RWPE2 (cell line): ENCODE results near the gene CCT6B.

Experiments used
- ATAC-seq: fragments of 200-7000 bp; cut with Tn5 transposase; 3 replicates; pipeline ENCODE4 v1.9.1; 2021; ENCODE audit warnings: low read depth
- DNase-seq: peaks from one replicate; pipeline ENCODE4 v3.0.0-alpha.2; 2020; ENCODE audit warnings: low spot score
- H3K27ac ChIP-seq: fragments of 450-650 bp; 2 replicates; pipeline ENCODE4 v1.5.1; 2017; ENCODE audit warnings: mild to moderate bottlenecking; ENCODE audit not compliant: poor library complexity, severe bottlenecking
- H3K27me3 ChIP-seq: fragments of 250-450 bp; sonication (Bioruptor Pico); 2 replicates; pipeline ENCODE4 v1.5.1; 2021; ENCODE audit warnings: mild to moderate bottlenecking, moderate library complexity; ENCODE audit not compliant: insufficient read depth, poor library complexity, severe bottlenecking
- H3K36me3 ChIP-seq: fragments of 250-450 bp; sonication (Bioruptor Pico); 2 replicates; pipeline ENCODE4 v1.5.1; 2020; ENCODE audit warnings: low read depth, mild to moderate bottlenecking, moderate library complexity
- H3K4me1 ChIP-seq: fragments of 250-450 bp; sonication (Bioruptor Pico); 2 replicates; pipeline ENCODE4 v1.5.1; 2021; ENCODE audit warnings: mild to moderate bottlenecking, moderate library complexity; ENCODE audit not compliant: insufficient read depth, poor library complexity, severe bottlenecking
- H3K4me3 ChIP-seq: fragments of 250-450 bp; sonication (Bioruptor Pico); 2 replicates; pipeline ENCODE4 v1.5.1; 2021; ENCODE audit warnings: mild to moderate bottlenecking, moderate library complexity; ENCODE audit not compliant: severe bottlenecking
- H3K9me3 ChIP-seq: fragments of 250-450 bp; sonication (Bioruptor Pico); 2 replicates; pipeline ENCODE4 v1.5.1; 2021; ENCODE audit warnings: mild to moderate bottlenecking, moderate library complexity; ENCODE audit not compliant: severe bottlenecking
- TF ChIP-seq, protein P1 (sequence below): fragments of 450-650 bp; IDR thresholded peaks from one replicate; pipeline ENCODE4 v1.5.1; 2017; ENCODE audit warnings: mild to moderate bottlenecking, moderate library complexity; ENCODE audit not compliant: poor library complexity, severe bottlenecking

Gene CCT6B

DNA sequence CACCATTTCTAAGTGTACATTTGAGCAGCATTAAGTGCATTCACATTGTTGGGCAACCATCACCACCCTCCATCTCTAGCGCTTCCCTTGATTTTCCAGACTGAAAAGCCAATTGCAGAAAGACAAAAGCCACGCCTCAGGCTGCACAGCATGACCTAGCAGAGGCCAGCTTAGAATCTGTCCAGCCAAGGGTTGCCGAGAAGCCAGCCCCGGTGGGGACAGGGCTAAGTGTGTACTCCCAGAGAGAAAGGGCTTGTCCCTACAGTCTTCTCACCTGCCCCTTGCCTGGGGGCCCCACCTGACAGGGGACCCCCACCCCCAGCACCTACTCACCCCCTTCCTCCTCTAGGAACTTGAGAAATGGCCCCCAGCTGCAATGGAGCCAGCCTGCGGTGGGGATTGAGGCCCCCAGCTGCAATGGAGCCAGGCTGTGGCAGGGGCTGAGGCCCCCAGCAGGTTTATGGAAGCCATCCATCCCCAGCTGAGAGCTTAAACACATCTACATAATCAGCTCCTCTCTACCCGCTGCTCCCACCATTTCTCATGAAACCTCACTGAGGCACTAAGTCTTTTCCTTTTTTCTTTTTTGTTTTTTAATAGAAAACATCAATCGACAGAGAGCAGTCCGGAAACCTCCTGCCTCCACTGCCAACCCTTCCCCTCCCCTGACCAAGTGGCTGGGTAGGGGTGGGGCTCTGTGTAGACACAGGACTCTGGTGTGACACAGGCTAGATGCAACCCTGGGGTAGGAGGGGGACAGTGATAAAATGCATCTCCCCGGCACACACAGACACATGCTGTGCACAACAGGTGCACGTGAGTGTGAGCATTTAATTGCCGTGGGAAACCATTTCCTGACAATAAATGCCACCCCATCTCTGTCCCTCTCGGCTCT, 77.9 kb downstream of the CCT6B start:
- H3K36me3 ChIP-seq = no peaks in the 10 kb centered on the region
- no peak overlapping the region for H3K27ac ChIP-seq
- H3K4me3 ChIP-seq = no peak overlapping the region
- no peaks in the 10 kb centered on the region for H3K9me3 ChIP-seq
- TF ChIP-seq, protein P1, sequence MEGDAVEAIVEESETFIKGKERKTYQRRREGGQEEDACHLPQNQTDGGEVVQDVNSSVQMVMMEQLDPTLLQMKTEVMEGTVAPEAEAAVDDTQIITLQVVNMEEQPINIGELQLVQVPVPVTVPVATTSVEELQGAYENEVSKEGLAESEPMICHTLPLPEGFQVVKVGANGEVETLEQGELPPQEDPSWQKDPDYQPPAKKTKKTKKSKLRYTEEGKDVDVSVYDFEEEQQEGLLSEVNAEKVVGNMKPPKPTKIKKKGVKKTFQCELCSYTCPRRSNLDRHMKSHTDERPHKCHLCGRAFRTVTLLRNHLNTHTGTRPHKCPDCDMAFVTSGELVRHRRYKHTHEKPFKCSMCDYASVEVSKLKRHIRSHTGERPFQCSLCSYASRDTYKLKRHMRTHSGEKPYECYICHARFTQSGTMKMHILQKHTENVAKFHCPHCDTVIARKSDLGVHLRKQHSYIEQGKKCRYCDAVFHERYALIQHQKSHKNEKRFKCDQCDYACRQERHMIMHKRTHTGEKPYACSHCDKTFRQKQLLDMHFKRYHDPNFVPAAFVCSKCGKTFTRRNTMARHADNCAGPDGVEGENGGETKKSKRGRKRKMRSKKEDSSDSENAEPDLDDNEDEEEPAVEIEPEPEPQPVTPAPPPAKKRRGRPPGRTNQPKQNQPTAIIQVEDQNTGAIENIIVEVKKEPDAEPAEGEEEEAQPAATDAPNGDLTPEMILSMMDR = no peak
- no peak for DNase-seq
- peaks cover 35% of the 10 kb centered on the region for H3K27me3 ChIP-seq
- ATAC-seq = no peak
- H3K4me1 ChIP-seq = no peaks in the 10 kb centered on the region

DNA sequence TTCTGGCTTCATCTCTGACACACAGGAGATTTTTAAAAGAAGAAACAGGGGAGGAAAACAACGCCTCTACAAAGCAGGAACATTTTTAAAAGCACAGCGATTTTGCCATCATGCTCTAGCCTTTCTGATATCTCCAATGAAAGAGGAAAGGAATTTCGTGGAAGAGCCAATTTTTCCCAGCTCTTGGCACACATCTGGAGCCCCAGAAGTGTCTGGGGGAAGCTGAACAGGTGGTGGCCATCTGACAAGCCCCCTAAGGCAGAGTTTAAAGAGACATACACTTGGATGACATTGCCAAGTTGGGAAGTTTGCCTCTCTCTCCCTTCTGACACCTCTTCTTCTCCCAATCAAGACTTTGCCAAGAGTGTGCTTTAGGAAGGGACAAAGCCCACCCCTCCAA, 82.1 kb downstream of the CCT6B start:
- H3K9me3 ChIP-seq = no peaks in the 10 kb centered on the region
- H3K27me3 ChIP-seq = peaks cover 10% of the 10 kb centered on the region
- no peaks in the 10 kb centered on the region for H3K4me1 ChIP-seq
- ATAC-seq (no peak), DNase-seq (no peak)
- no peak overlapping the region for H3K4me3 ChIP-seq
- no peaks in the 10 kb centered on the region for H3K36me3 ChIP-seq
- H3K27ac ChIP-seq = no peak overlapping the region
- TF ChIP-seq, protein P1 = no peak
